HFFc6 (cell line): ENCODE measurements around the gene NEURL3. TPM values are rescaled to one million over a fixed set of nuclear protein-coding genes. Genes with fewer than 3 reads are reported as not detected.

Experiments
- DNase-seq: peaks from one replicate; pipeline ENCODE4 v3.0.0-alpha.2; 2018
- H3K27ac Mint-ChIP-seq: 2 replicates; pipeline ENCODE4 v1.8.0; 2020; ENCODE audit warnings: mild to moderate bottlenecking, mixed read lengths
- H3K27me3 Mint-ChIP-seq: 2 replicates; pipeline ENCODE4 v1.8.0; 2021; ENCODE audit warnings: mild to moderate bottlenecking, moderate library complexity, mixed read lengths; ENCODE audit not compliant: insufficient read depth
- H3K36me3 Mint-ChIP-seq: 2 replicates; pipeline ENCODE4 v1.8.0; 2021; ENCODE audit warnings: low read depth, mixed read lengths
- H3K4me1 Mint-ChIP-seq: 2 replicates; pipeline ENCODE4 v1.8.0; 2020; ENCODE audit warnings: low read depth, mixed read lengths
- H3K4me3 Mint-ChIP-seq: 2 replicates; pipeline ENCODE4 v1.8.0; 2020; ENCODE audit warnings: mild to moderate bottlenecking, moderate library complexity, mixed read lengths
- H3K9me3 Mint-ChIP-seq: 2 replicates; pipeline ENCODE4 v1.8.0; 2020; ENCODE audit warnings: mild to moderate bottlenecking, mixed read lengths
- CTCF ChIP-seq: fragments of 200-600 bp; sonication (generic); IDR thresholded peaks from 2 replicates; pipeline ENCODE4 v1.5.0; 2021; ENCODE audit warnings: antibody characterized with exemption, mild to moderate bottlenecking
- total RNA-seq, 6 experiments: library from RNA; stranded (reverse); fragmentation: NEBNext Ultra II Directional; extraction: Animal tissue kit (Norgen Biotek cat#: 25700); gene quantifications; 2 replicates in 1 of 6; 3 replicates in 5 of 6; pipeline ENCODE4 v1.2.3, GENCODE V29; 2021

Gene NEURL3
- total RNA-seq, 6 experiments from 2014 or later: not detected

- Mint-ChIP-seq H3K9me3 (no peaks in the 10 kb centered on the region), H3K36me3 (no peaks in the 10 kb centered on the region)
- TF ChIP-seq CTCF: no peak
Measured at GRCh38 chr2:96506907-96507240, 1.7 kb upstream of the NEURL3 start.

GRCh38 chr2:96506016-96506906 is 1.1 kb upstream of the NEURL3 start:
- H3K27me3 Mint-ChIP-seq: peaks cover 12% of the 10 kb centered on the region
- no peaks in the 10 kb centered on the region for H3K36me3 Mint-ChIP-seq
- H3K9me3 Mint-ChIP-seq: no peaks in the 10 kb centered on the region
- no peak overlapping the region for H3K4me3 Mint-ChIP-seq
- TF ChIP-seq CTCF: no peak
- no peak for DNase-seq
- peaks cover 17% of the 10 kb centered on the region for H3K4me1 Mint-ChIP-seq
- H3K27ac Mint-ChIP-seq: no peak overlapping the region

More at GRCh38 chr2:96506907-96507240, 1.7 kb upstream of the NEURL3 start:
- Mint-ChIP-seq H3K27me3 (peaks cover 12% of the 10 kb centered on the region), H3K4me3 (no peak overlapping the region), H3K27ac (no peak overlapping the region), H3K4me1 (peaks cover 17% of the 10 kb centered on the region)
- DNase-seq: no peak

- H3K36me3 Mint-ChIP-seq: no peaks in the 10 kb centered on the region
- H3K27me3 Mint-ChIP-seq: peaks cover 24% of the 10 kb centered on the region
- no peak overlapping the region for H3K4me3 Mint-ChIP-seq
- DNase-seq: no peak
- peaks cover 10% of the 10 kb centered on the region for H3K4me1 Mint-ChIP-seq
- H3K27ac Mint-ChIP-seq: no peak overlapping the region
- TF ChIP-seq CTCF: no peak
- no peaks in the 10 kb centered on the region for H3K9me3 Mint-ChIP-seq
Measured at GRCh38 chr2:96503637-96504243, 1.4 kb downstream of the NEURL3 start.

GRCh38 chr2:96502891-96503636 is 2.1 kb downstream of the NEURL3 start:
- no peaks in the 10 kb centered on the region for H3K9me3 Mint-ChIP-seq
- DNase-seq: no peak
- no peak overlapping the region for H3K27ac Mint-ChIP-seq
- H3K36me3 Mint-ChIP-seq: no peaks in the 10 kb centered on the region
- H3K27me3 Mint-ChIP-seq: peaks cover 29% of the 10 kb centered on the region
- TF ChIP-seq CTCF: no peak
- no peak overlapping the region for H3K4me3 Mint-ChIP-seq
- peaks cover 10% of the 10 kb centered on the region for H3K4me1 Mint-ChIP-seq

GRCh38 chr2:96501886-96502810 is 3.0 kb downstream of the NEURL3 start:
- Mint-ChIP-seq H3K36me3 (no peaks in the 10 kb centered on the region), H3K9me3 (no peaks in the 10 kb centered on the region), H3K4me1 (peaks cover 10% of the 10 kb centered on the region), H3K4me3 (no peak overlapping the region), H3K27ac (no peak overlapping the region), H3K27me3 (peaks cover 37% of the 10 kb centered on the region)
- DNase-seq: no peak
- TF ChIP-seq CTCF: no peak
